Amniotic stem cell (primary cell): ENCODE measurements around the gene HSPA13.
A peak's percentile ranks its signal among the peaks of the same experiment; 100 is the strongest.
"Not testable (repeated sequence)": the region's sequence is repeated elsewhere in the genome, so short reads cannot be mapped to it uniquely, and the experiment has no call there.

Experiments used
- DNase-seq: peaks from one replicate; lab custom pipeline; 2025; lab: John Stamatoyannopoulos, UW

The HSPA13 gene

GRCh38 chr21:14382835-14383595 lies at the start of gene HSPA13:
TSS of gene HSPA13 (minus strand) at chr21:14383146. CDS start at chr21:14383119, 27 bp downstream.
- DNase-seq, result peak; percentile 100

GRCh38 chr21:14418920-14419319 lies 36.0 kb upstream of the HSPA13 start:
- DNase-seq, result no peak

GRCh38 chr21:14414932-14415508 lies 32.1 kb upstream of the HSPA13 start:
- no peak for DNase-seq

- no peak for DNase-seq
These were observed 23.0 kb upstream of the HSPA13 start for GRCh38 chr21:14405962-14406361.

- DNase-seq, result no peak
These were observed 22.3 kb upstream of the HSPA13 start for GRCh38 chr21:14405225-14405624.

GRCh38 chr21:14403681-14404318 lies 20.9 kb upstream of the HSPA13 start:
- no peak for DNase-seq

- no peak for DNase-seq
These were observed 18.3 kb upstream of the HSPA13 start for GRCh38 chr21:14401217-14401616.

GRCh38 chr21:14388282-14388681 lies 5.3 kb upstream of the HSPA13 start:
- no peak for DNase-seq

GRCh38 chr21:14384453-14384852 lies 1.5 kb upstream of the HSPA13 start:
- no peak for DNase-seq

GRCh38 chr21:14383596-14384180 lies 742 bp upstream of the HSPA13 start:
- DNase-seq, result no peak

GRCh38 chr21:14382486-14382834 lies 486 bp downstream of the HSPA13 start:
- no peak for DNase-seq

GRCh38 chr21:14376854-14377253 lies 6.1 kb downstream of the HSPA13 start:
- no peak for DNase-seq

- DNase-seq, result no peak
These were observed 15.9 kb downstream of the HSPA13 start for GRCh38 chr21:14366998-14367397.

- DNase-seq, result no peak
These were observed 21.0 kb downstream of the HSPA13 start for GRCh38 chr21:14361958-14362357.

GRCh38 chr21:14358775-14359174 lies 24.2 kb downstream of the HSPA13 start:
- no peak for DNase-seq

GRCh38 chr21:14356746-14357145 lies 26.2 kb downstream of the HSPA13 start:
- DNase-seq, result no peak

- DNase-seq, result no peak
These were observed 28.4 kb downstream of the HSPA13 start for GRCh38 chr21:14354515-14354914.

GRCh38 chr21:14353726-14354125 lies 29.2 kb downstream of the HSPA13 start:
- DNase-seq, result no peak

GRCh38 chr21:14353231-14353630 lies 29.7 kb downstream of the HSPA13 start:
- no peak for DNase-seq

GRCh38 chr21:14327346-14327745 lies 55.6 kb downstream of the HSPA13 start:
- DNase-seq, result not testable (repeated sequence)

- DNase-seq, result no peak
These were observed 57.4 kb downstream of the HSPA13 start for GRCh38 chr21:14325595-14325994.
